Measurements from ENCODE around the gene AK9. TPM values are rescaled to one million over a fixed set of nuclear protein-coding genes. Genes with fewer than 3 reads are reported as not detected.

AK9 gene
- polyA plus RNA-seq, 1 donor from 2014 or later, result 27.7 TPM

DNA sequence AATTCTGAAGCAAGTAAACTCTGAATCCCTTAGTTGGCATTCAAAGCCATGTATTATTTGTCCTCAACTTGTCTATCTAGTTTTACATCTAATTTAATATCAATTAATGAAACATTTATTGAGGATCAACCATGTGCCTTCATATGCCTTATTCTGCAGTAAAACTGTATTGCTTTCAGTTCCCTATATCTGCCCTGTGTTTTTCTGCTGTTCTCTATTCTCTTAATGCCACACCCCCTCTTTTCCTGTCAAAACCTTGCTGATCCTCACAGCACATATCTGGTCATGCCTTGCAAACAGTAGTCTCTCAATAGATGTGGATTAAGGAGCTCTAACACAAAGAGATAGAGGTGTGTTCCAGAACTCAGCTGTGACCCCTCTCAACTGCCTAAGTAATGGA, 2.1 kb upstream of the AK9 start:
- no peaks in the 10 kb centered on the region for H4K20me1 ChIP-seq (ENCODE audit: insufficient read depth)
- H3F3A ChIP-seq (ENCODE audit: insufficient read depth, low read length, poor library complexity, severe bottlenecking), result peaks cover 9% of the 10 kb centered on the region
- H3K79me2 ChIP-seq (replicated peaks; ENCODE audit: insufficient read depth, low read length), result peaks cover 9% of the 10 kb centered on the region
- no peak overlapping the region for H3K9ac ChIP-seq (ENCODE audit: low read length)
- no peak overlapping the region for H3K27ac ChIP-seq (ENCODE audit: low read length)
- TF ChIP-seq POLR2AphosphoS5 (IDR thresholded peaks at IDR 0.05) (no peak), RAD21 (conservative IDR thresholded peaks at IDR 0.05) (no peak), EP300 (conservative IDR thresholded peaks at IDR 0.05; ENCODE audit: poor library complexity, severe bottlenecking) (no peak)
- TF ChIP-seq, protein P1, sequence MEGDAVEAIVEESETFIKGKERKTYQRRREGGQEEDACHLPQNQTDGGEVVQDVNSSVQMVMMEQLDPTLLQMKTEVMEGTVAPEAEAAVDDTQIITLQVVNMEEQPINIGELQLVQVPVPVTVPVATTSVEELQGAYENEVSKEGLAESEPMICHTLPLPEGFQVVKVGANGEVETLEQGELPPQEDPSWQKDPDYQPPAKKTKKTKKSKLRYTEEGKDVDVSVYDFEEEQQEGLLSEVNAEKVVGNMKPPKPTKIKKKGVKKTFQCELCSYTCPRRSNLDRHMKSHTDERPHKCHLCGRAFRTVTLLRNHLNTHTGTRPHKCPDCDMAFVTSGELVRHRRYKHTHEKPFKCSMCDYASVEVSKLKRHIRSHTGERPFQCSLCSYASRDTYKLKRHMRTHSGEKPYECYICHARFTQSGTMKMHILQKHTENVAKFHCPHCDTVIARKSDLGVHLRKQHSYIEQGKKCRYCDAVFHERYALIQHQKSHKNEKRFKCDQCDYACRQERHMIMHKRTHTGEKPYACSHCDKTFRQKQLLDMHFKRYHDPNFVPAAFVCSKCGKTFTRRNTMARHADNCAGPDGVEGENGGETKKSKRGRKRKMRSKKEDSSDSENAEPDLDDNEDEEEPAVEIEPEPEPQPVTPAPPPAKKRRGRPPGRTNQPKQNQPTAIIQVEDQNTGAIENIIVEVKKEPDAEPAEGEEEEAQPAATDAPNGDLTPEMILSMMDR (IDR thresholded peaks at IDR 0.05; ENCODE audit: poor library complexity, severe bottlenecking), result no peak
- TF ChIP-seq, protein P2, sequence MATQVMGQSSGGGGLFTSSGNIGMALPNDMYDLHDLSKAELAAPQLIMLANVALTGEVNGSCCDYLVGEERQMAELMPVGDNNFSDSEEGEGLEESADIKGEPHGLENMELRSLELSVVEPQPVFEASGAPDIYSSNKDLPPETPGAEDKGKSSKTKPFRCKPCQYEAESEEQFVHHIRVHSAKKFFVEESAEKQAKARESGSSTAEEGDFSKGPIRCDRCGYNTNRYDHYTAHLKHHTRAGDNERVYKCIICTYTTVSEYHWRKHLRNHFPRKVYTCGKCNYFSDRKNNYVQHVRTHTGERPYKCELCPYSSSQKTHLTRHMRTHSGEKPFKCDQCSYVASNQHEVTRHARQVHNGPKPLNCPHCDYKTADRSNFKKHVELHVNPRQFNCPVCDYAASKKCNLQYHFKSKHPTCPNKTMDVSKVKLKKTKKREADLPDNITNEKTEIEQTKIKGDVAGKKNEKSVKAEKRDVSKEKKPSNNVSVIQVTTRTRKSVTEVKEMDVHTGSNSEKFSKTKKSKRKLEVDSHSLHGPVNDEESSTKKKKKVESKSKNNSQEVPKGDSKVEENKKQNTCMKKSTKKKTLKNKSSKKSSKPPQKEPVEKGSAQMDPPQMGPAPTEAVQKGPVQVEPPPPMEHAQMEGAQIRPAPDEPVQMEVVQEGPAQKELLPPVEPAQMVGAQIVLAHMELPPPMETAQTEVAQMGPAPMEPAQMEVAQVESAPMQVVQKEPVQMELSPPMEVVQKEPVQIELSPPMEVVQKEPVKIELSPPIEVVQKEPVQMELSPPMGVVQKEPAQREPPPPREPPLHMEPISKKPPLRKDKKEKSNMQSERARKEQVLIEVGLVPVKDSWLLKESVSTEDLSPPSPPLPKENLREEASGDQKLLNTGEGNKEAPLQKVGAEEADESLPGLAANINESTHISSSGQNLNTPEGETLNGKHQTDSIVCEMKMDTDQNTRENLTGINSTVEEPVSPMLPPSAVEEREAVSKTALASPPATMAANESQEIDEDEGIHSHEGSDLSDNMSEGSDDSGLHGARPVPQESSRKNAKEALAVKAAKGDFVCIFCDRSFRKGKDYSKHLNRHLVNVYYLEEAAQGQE (IDR thresholded peaks at IDR 0.05; ENCODE audit: borderline replicate concordance), result no peak
- peak overlapping the region; percentile 8 for H3K4me2 ChIP-seq (ENCODE audit: low read length)
- H3K9me2 ChIP-seq (ENCODE audit: insufficient read depth, low read length), result no peaks in the 10 kb centered on the region
- H3K27me3 ChIP-seq (ENCODE audit: insufficient read depth, low read depth, low read length), result no peaks in the 10 kb centered on the region
- H3K36me3 ChIP-seq (ENCODE audit: insufficient read depth, low read length), result peaks cover 7% of the 10 kb centered on the region
- H3K4me3 ChIP-seq (ENCODE audit: low read length), result peak overlapping the region; percentile 81
- no peak overlapping the region for H2AFZ ChIP-seq (ENCODE audit: low read depth, low read length)
- H3K9me3 ChIP-seq (ENCODE audit: low read length), result no peaks in the 10 kb centered on the region

DNA sequence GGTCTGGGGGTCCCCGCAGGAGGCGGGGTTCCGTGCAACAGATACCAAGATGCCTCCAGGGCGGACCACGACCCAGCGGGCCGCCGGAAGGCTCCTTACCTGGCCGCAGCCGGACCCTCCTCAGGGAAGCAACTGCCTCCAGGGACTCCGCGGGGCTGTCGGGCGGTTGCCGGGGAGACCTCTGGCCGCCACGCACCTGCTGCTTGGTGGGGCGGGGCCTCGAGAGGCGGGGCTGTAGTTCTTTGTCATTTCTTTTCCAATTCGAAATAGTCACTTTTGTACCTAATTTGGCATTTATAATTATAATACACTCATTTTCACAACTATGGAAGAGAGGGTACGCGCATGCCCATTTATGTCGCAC, 647 bp downstream of the AK9 start:
- H3K4me3 ChIP-seq (ENCODE audit: low read length), result peak overlapping the region; percentile 81
- H3K36me3 ChIP-seq (ENCODE audit: insufficient read depth, low read length), result no peaks in the 10 kb centered on the region
- no peaks in the 10 kb centered on the region for H3K27me3 ChIP-seq (ENCODE audit: insufficient read depth, low read depth, low read length)
- H3K9me2 ChIP-seq (ENCODE audit: insufficient read depth, low read length), result no peaks in the 10 kb centered on the region
- TF ChIP-seq SMC3 (conservative IDR thresholded peaks at IDR 0.05; ENCODE audit: poor library complexity), result peak; percentile 8
- TF ChIP-seq RAD21 (conservative IDR thresholded peaks at IDR 0.05), result no peak
- no peak for TF ChIP-seq TAF1 (IDR thresholded peaks at IDR 0.05; ENCODE audit: low read depth)
- H2AFZ ChIP-seq (ENCODE audit: low read depth, low read length), result peak overlapping the region; percentile 97
- peaks cover 9% of the 10 kb centered on the region for H3K79me2 ChIP-seq (replicated peaks; ENCODE audit: insufficient read depth, low read length)
- no peaks in the 10 kb centered on the region for H4K20me1 ChIP-seq (ENCODE audit: insufficient read depth)
- H3K4me2 ChIP-seq (ENCODE audit: low read length), result peak overlapping the region; percentile 81
- no peaks in the 10 kb centered on the region for H3K9me3 ChIP-seq (ENCODE audit: low read length)
- H3K9ac ChIP-seq (ENCODE audit: low read length), result peak overlapping the region; percentile 86
- H3F3A ChIP-seq (ENCODE audit: insufficient read depth, low read length, poor library complexity, severe bottlenecking), result peaks cover 9% of the 10 kb centered on the region
- H3K27ac ChIP-seq (ENCODE audit: low read length), result peak overlapping the region; percentile 90

DNA sequence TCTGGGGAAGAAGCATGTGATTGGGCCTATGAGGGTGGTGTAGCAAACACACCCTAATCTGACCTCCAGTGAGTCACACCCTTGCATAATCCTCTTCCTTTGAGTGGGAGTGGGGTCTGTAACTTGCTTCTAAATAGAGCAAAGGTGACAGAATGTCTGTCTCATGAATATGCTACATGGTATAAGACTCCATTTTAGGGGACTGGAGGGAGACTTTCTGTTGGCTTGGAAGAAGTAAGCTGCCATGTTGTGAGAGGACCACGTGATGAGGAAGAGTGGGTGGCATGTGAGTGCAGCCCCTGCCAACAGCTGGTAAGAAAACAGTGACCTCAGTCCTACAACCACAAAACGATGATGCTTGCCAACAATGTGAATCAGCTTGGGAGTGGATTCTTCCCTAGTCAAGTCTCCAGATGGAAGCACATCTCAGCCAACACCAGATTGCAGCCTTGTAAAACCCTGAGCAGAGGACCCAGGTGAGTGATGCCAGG, 3.7 kb downstream of the AK9 start:
- H2AFZ ChIP-seq (ENCODE audit: low read depth, low read length), result no peak overlapping the region

More for the DNA sequence above, 3.7 kb downstream of the AK9 start:
- Histone ChIP-seq H3K27me3 (ENCODE audit: insufficient read depth, low read depth, low read length) (no peaks in the 10 kb centered on the region), H4K20me1 (ENCODE audit: insufficient read depth) (no peaks in the 10 kb centered on the region), H3K9ac (ENCODE audit: low read length) (no peak overlapping the region), H3K9me2 (ENCODE audit: insufficient read depth, low read length) (no peaks in the 10 kb centered on the region), H3F3A (ENCODE audit: insufficient read depth, low read length, poor library complexity, severe bottlenecking) (peaks cover 9% of the 10 kb centered on the region), H3K79me2 (replicated peaks; ENCODE audit: insufficient read depth, low read length) (peaks cover 9% of the 10 kb centered on the region), H3K4me3 (ENCODE audit: low read length) (no peak overlapping the region), H3K27ac (ENCODE audit: low read length) (no peak overlapping the region), H3K4me2 (ENCODE audit: low read length) (no peak overlapping the region), H3K9me3 (ENCODE audit: low read length) (no peaks in the 10 kb centered on the region), H3K36me3 (ENCODE audit: insufficient read depth, low read length) (no peaks in the 10 kb centered on the region)
- TF ChIP-seq SMC3 (conservative IDR thresholded peaks at IDR 0.05; ENCODE audit: poor library complexity), result no peak
- TF ChIP-seq, protein P1 (IDR thresholded peaks at IDR 0.05; ENCODE audit: poor library complexity, severe bottlenecking), result no peak
- TF ChIP-seq EZH2 (IDR thresholded peaks at IDR 0.05; ENCODE audit: borderline replicate concordance, insufficient read depth, low read length, poor library complexity, severe bottlenecking), result no peak
- no peak for TF ChIP-seq TAF1 (IDR thresholded peaks at IDR 0.05; ENCODE audit: low read depth)
- TF ChIP-seq RAD21 (conservative IDR thresholded peaks at IDR 0.05), result no peak

All from neural cell (in vitro differentiated cells).